ENCODE measurements around the gene COASY.
A peak's percentile ranks its signal among the peaks of the same experiment; 100 is the strongest.

Gene COASY

DNA sequence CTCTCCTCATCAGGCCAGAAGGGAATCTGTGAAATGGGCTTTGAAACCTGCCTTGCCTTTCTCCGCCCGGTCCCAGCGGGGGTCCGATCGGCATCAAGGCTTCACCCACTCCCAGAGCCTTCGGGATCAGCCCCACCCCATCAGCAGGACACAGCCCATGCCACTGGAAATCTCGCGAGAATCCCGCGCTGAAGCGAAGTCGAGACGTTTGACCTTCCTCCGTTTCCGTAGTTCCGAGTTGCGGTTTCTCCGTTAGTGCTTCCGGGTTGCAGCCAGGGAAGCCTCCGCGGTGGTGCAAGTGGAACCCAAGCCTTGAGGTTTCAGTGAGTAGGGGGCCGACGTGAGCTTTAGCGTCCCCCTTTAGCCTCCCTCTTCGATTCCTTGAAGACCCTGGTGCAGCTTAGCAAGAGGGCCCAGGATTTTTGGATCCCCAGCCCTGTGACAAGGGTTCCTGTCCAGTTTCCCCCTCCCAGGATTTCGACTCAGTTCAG, at the start of gene COASY:
TSS of gene COASY (plus strand) at position 252 of the 491 bp plus-strand sequence. CDS start 475 bp downstream, outside the sequence.
- Mint-ChIP-seq H3K4me3 (peak within 1 kb of the TSS; percentile 95), H3K9me3 (no peaks in the 10 kb centered on the region), H3K36me3 (no peaks in the 10 kb centered on the region), H3K27ac (peak within 1 kb of the TSS; percentile 95), H3K4me1 (peaks cover 27% of the 10 kb centered on the region), H3K27me3 (no peaks in the 10 kb centered on the region)

DNA sequence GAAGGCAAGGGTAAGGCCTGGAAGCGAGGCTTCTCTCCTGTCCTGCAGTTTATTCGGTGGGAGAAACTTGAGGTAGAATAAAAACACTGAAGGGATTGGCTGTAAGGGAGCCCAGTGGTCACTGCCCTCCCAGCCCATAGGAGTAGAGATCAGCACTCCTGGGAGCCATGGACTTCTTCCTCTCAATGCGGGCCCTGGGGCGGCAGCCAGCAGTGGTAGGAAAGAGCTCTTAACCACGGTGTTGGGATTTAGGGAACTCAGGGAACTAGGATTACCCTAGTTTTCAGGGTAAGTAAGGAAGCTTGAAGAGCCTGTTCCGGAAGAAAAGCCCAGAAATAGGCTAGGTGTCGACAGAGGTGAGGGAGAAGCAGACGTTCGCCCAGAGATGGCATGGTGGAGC, 49.7 kb upstream of the COASY start:
- Mint-ChIP-seq H3K4me3 (no peak overlapping the region), H3K27me3 (no peaks in the 10 kb centered on the region), H3K36me3 (peaks cover 4% of the 10 kb centered on the region), H3K27ac (no peak overlapping the region), H3K4me1 (peaks cover under 1% of the 10 kb centered on the region), H3K9me3 (no peaks in the 10 kb centered on the region)

DNA sequence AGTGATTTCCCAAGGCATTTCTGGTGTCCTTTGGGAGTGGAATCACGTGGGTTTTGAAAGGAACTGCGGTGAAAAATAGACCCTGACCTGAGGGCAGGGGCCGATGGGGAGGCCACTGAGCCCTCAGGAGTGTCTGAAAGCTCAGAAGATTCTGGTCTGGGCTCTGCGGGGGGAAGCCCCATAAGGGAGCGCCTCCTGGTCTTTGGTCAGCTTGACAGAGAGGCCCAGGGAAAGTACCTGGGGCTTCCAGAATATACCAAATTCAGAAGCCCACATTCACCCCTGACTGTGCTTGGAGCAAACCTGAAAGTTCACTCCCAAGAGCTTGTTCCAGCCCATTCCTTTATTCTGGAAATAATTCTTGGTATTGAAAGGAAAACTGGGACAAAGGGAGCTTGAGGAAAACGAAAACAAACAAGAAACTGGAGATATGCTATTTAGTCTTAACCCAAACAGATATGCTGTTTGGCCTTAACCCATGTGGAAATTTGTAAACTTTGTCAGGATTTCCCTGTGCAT, 49.2 kb upstream of the COASY start:
- H3K36me3 Mint-ChIP-seq = peaks cover 3% of the 10 kb centered on the region
- no peaks in the 10 kb centered on the region for H3K9me3 Mint-ChIP-seq
- peaks cover 4% of the 10 kb centered on the region for H3K4me1 Mint-ChIP-seq
- no peaks in the 10 kb centered on the region for H3K27me3 Mint-ChIP-seq
- no peak overlapping the region for H3K4me3 Mint-ChIP-seq
- H3K27ac Mint-ChIP-seq = no peak overlapping the region

DNA sequence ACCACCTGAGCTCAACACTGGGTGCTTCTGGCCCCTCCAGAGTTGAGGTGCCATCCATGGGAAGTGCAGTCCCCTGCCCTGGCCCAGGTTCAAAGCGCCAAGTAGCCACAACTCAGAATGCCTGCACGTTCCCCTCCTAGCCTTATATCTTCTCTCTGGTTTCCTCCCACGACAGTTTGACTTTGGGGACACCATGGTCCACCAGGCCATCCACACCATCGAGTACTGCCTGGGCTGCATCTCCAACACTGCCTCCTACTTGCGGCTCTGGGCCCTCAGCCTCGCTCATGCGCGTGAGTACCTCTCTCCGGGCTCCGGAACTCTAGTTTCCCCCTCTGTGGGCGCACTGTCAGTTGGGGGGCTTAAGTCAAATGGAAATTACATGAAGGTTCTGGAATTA, 48.3 kb upstream of the COASY start:
- H3K9me3 Mint-ChIP-seq = no peaks in the 10 kb centered on the region
- no peak overlapping the region for H3K27ac Mint-ChIP-seq
- peaks cover 4% of the 10 kb centered on the region for H3K4me1 Mint-ChIP-seq
- no peaks in the 10 kb centered on the region for H3K27me3 Mint-ChIP-seq
- H3K4me3 Mint-ChIP-seq = no peak overlapping the region
- H3K36me3 Mint-ChIP-seq = peaks cover 1% of the 10 kb centered on the region

DNA sequence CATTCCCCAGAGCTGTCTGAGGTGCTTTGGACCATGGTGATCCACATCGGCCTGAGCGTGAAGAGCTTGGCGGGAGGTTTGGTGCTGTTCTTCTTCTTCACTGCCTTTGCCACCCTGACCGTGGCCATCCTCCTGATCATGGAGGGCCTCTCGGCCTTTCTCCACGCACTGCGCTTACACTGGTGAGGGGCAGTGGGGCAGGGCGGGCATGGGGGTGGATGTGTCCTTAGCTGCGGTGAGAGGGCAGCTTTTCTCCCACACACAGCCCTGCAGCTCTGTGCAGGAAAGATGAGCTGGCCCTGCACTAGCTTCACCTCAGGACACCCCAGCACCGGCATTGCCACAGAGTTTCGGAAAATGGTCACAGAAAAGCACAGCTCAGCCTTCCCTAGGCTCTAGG, 47.7 kb upstream of the COASY start:
- Mint-ChIP-seq H3K4me3 (no peak overlapping the region), H3K4me1 (peaks cover 4% of the 10 kb centered on the region), H3K36me3 (peaks cover 1% of the 10 kb centered on the region), H3K9me3 (no peaks in the 10 kb centered on the region), H3K27me3 (no peaks in the 10 kb centered on the region), H3K27ac (no peak overlapping the region)

DNA sequence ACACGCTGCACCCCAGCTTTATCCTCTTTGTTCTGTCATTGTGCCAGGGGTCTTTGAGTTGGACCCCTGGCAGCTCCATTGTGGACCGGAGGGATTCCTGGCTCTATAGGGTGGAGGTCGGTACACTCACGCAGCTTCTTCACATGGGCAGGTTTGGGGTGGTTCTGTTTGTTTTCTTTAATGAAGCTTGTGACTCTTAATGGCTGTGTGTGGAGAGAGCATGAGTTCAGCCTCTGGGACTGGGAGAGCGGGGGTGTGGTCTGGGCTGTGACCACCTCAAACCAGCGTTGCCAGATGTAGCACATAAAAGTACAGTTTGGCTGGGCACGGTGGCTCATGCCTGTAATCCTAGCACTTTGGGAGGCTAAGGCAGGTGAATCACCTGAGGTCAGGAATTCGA, 47.1 kb upstream of the COASY start:
- H3K27ac Mint-ChIP-seq = no peak overlapping the region
- no peaks in the 10 kb centered on the region for H3K27me3 Mint-ChIP-seq
- no peaks in the 10 kb centered on the region for H3K9me3 Mint-ChIP-seq
- no peak overlapping the region for H3K4me3 Mint-ChIP-seq
- peaks cover 1% of the 10 kb centered on the region for H3K36me3 Mint-ChIP-seq
- H3K4me1 Mint-ChIP-seq = peaks cover 4% of the 10 kb centered on the region

DNA sequence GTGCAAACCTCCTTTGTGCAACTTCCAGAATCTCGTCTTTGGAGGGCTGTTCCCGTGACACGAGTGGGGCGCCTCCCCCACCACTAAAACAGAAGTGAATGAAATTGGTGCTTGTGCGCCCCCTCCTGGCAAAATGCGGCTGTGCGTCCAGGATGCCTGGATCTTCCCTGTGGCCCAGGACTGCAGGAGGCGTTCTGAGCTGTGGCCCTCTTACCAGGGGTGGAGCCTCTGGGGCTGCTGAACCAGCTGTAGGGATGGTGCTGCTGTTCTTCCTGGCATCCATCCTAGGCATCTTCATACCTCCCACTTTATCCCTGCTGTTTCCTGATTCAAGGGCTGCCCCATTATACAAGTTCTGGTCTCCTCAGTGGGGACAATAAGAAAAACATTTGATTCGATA, 44.4 kb upstream of the COASY start:
- H3K4me3 Mint-ChIP-seq = no peak overlapping the region
- H3K27me3 Mint-ChIP-seq = no peaks in the 10 kb centered on the region
- H3K27ac Mint-ChIP-seq = no peak overlapping the region
- peaks cover 4% of the 10 kb centered on the region for H3K4me1 Mint-ChIP-seq
- H3K36me3 Mint-ChIP-seq = peaks cover 7% of the 10 kb centered on the region
- H3K9me3 Mint-ChIP-seq = no peaks in the 10 kb centered on the region

DNA sequence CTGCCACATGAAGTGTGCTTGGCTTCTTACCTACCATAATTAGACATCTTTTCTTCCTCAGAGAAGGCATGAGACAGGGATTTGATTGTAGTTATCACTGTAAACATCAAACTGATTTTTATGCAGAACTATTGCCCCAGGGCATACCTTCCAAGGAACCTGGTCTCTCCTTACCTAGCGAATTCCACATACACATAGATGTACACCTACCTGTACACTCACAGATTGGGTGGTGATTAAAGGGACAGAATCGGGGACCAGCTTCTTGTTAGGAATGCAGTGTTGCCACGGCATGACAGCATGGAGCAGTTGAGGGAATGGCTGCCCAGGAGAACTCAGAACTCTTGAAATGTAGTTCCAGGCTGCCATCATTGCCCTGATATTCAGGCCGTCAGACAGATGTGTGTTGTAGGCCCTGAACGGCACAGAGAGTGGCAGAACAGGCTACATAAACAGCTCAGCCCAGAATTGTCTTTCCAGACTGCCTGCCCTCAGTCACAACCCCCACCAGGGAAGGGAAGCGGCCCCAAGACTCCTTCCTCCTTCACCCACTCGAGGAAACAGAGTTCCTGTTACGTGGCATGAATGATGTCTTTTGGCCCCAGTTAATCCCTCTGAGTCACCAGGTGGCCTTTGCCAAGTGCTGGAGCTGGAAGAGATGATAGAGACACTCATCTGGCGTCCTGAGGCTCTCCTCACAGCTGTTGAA, 43.7 kb upstream of the COASY start:
- Mint-ChIP-seq H3K27ac (no peak overlapping the region), H3K4me3 (no peak overlapping the region), H3K4me1 (peaks cover 4% of the 10 kb centered on the region), H3K27me3 (no peaks in the 10 kb centered on the region), H3K36me3 (peaks cover 7% of the 10 kb centered on the region), H3K9me3 (no peaks in the 10 kb centered on the region)

DNA sequence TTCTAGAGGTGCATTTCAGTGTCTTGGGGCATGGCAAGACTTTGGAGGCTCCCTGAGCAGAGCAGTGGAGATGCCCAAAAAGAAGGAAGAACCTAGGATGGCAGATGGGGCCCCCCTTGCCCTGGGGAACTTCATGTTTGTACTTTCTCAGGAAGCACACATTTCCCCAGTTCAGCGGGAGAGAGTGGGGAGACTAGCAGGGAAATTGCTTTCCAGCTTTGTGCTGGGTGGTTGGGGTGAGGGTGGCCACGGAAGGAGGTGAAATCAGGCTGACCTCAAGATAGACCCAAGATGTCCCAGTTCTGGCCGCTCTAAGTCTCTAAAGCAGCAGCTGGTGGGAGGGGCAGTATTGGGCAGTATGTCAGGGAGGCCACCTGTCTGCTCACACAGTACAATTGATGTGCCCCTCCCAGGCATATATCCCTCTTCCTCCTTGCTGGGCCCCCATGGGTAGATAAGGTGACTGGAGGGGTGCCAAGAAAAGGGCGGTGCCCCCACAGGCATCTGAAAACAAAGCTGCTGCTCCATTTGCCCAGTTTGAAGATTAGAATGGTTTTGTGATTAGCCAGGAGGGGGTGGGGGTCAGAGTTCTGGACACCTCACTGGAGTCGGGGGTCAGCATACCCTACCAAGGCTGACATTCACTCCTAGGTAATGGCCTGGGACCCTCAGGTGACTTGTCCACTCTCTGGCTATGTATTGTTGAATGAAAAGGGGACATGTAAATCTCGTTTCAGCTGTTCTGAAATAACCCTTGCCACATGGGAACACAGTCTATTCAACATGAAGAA, 43.0 kb upstream of the COASY start:
- no peak overlapping the region for H3K4me3 Mint-ChIP-seq
- peaks cover 4% of the 10 kb centered on the region for H3K4me1 Mint-ChIP-seq
- no peak overlapping the region for H3K27ac Mint-ChIP-seq
- peaks cover 7% of the 10 kb centered on the region for H3K36me3 Mint-ChIP-seq
- H3K9me3 Mint-ChIP-seq = no peaks in the 10 kb centered on the region
- H3K27me3 Mint-ChIP-seq = no peaks in the 10 kb centered on the region

DNA sequence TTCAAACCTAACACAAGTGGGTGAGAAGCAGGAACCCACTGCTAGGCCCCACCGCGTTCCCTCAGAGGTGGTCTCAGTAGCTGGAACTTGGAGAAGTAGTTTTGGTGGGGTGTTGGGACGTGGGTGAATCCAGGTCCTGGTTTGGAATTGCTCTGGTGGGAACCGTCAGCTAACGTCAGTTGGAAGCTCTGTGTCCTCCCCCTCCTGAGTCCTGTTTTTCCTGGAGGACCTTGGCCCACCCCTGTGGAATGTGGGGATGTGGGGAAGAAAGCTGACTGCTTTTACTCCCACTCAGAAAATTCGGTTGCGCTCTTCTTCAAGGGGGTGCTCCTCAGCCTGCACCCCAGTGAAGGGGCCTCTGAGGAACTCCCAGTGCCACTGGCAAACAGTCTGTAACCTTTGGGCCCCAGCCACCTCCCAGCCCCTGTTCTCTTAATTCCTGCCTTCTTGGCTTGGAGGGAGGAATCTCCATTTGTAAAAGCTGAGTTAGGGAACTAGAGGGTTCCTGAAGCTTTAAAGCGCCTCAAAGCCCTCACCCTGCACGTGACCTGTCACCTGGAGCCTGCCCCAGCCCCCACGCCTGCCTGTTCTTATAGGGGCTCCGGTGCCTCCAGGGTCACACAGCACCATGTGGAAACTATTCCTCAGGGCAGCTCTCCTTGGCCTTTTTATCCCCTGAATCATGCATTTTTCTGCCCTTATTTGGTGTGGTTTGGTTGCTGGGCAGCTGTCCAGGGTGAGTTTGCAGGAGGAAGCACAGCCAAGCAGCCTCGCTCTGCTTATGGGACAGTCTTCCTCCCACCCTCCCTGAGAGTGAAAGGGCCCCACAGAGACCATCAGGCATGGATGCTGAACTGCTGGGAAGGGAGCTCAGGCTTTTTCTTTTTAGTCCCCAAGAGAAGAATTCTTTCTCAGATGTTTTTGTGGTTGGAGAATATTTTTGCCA, 42.1 kb upstream of the COASY start:
- H3K4me3 Mint-ChIP-seq = no peak overlapping the region
- H3K4me1 Mint-ChIP-seq = peaks cover 4% of the 10 kb centered on the region
- peaks cover 5% of the 10 kb centered on the region for H3K36me3 Mint-ChIP-seq
- no peaks in the 10 kb centered on the region for H3K9me3 Mint-ChIP-seq
- H3K27me3 Mint-ChIP-seq = no peaks in the 10 kb centered on the region
- H3K27ac Mint-ChIP-seq = no peak overlapping the region

DNA sequence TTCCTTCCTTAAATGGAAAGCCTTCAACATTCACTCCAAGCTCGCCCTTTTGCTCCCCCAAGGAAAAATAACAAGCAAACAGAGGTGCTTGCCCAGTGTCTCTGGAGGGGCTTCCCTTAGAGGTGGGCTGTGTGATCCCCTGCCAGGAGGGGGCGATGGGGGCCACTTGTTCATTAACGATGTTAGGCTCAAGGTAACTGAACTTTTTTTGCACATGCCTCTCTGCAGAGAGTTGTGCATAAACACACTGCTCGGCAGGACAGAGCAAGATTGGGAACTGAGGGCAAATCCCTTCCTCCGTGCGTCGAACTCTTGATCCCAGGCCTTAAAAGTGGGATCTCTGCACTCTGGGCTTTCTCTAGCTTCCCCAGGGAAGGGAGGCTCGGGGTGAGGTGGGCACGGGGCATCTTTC, 41.4 kb upstream of the COASY start:
- H3K4me1 Mint-ChIP-seq = peaks cover 4% of the 10 kb centered on the region
- no peaks in the 10 kb centered on the region for H3K9me3 Mint-ChIP-seq
- H3K36me3 Mint-ChIP-seq = peaks cover 5% of the 10 kb centered on the region
- H3K4me3 Mint-ChIP-seq = no peak overlapping the region
- H3K27me3 Mint-ChIP-seq = no peaks in the 10 kb centered on the region
- no peak overlapping the region for H3K27ac Mint-ChIP-seq

DNA sequence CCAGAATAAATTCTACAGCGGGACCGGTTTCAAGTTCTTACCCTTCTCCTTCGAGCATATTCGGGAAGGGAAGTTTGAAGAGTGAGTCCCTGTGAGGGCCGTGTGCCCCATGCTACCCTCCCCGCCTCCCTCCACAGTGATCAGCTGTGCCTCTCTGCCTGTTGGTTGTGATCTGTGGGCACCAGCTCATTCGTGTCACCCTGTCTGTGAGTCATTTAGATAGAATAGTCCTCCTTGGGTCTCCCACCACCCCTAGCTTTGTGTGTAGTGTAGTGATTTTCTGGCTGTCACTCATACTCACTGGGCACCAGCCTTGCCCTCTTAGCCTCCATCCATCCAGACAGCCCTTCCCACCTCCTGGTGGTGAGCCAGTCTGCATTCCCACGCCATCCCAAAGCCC, 40.9 kb upstream of the COASY start:
- H3K4me1 Mint-ChIP-seq = peaks cover 4% of the 10 kb centered on the region

DNA sequence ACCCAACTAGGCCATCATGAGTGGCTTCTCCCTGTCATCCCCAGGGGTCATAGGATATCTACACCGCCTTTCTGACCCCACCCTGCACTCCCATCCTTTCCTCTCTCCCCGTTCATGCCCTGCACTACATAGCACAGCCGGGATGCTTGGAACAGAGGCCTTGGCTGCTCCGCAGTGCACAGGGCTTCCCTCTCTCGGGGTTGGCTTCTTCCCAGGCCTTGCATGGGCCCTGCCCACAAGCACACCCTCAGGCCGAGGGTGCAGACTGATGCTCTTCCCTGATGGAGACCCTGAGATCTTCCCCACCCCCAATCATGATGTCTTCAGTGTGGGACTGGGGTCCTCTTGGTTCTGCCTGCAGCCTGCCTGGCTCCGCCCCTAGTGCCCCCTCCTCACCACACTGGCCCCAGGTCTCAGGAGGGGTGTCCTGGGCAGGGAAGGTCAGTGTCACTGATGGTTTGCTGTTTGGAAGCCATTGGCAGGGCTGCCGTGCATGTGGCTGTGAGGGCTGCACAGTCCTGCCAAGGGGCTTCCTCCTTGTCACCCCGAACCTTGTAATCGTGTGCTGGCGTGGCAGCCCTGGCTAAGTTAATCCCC, 40.2 kb upstream of the COASY start:
- no peaks in the 10 kb centered on the region for H3K9me3 Mint-ChIP-seq
- peaks cover 4% of the 10 kb centered on the region for H3K4me1 Mint-ChIP-seq

More for the DNA sequence above, 40.9 kb upstream of the COASY start:
- Mint-ChIP-seq H3K36me3 (peaks cover 5% of the 10 kb centered on the region), H3K27ac (no peak overlapping the region), H3K4me3 (no peak overlapping the region), H3K27me3 (no peaks in the 10 kb centered on the region), H3K9me3 (no peaks in the 10 kb centered on the region)

DNA sequence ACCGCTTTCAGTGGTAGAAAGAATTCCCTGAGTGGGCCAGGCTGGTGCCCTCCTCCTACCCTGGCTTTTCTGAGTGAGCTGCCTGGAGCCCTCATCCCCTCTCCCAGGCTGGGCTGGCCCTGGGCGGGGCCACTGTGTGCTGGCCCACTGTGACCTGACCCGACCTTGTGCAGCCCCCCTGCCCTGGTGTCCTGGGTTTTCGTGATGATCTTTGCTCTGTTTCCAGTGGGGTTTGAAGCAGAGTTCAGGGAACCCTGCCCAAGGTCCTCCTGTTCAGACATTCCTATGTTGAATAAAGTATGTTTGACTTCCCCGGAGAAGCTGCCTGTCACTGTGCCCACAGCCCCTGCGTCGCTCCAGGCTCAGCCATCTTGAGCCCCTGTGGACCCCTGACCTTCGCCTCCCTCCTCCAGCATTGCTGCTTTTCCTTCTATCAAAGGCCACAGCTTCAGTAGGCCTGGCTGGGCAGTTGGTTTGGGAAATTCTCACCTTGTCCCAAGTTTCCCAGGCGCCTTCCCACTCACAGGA, 39.6 kb upstream of the COASY start:
- Mint-ChIP-seq H3K4me1 (peaks cover 5% of the 10 kb centered on the region), H3K36me3 (peaks cover 5% of the 10 kb centered on the region), H3K4me3 (no peak overlapping the region), H3K27me3 (no peaks in the 10 kb centered on the region), H3K27ac (no peak overlapping the region), H3K9me3 (no peaks in the 10 kb centered on the region)

More for the DNA sequence above, 40.2 kb upstream of the COASY start:
- Mint-ChIP-seq H3K36me3 (peaks cover 5% of the 10 kb centered on the region), H3K27ac (no peak overlapping the region), H3K4me3 (no peak overlapping the region), H3K27me3 (no peaks in the 10 kb centered on the region)
